Spleen (tissue), 11 donors: Measurements from ENCODE around the gene LRRC49. TPM values are rescaled to one million over a fixed set of nuclear protein-coding genes. Genes with fewer than 3 reads are reported as not detected.

Experiments used
- DNase-seq: peaks from one replicate; pipeline ENCODE4 v3.0.0-alpha.2; 2020
- H3K27ac ChIP-seq, 8 donors: fragments of 200-600 bp; sonication (generic) in 7 of 8; 1 replicate in 4 of 8; 2 replicates in 4 of 8; pipeline versions ENCODE4 v1.5.0 to v1.8.0; 2016 to 2021; ENCODE audit warnings: inconsistent platforms in 4 of 8, mild to moderate bottlenecking in 4 of 8, moderate library complexity in 1 of 8
- H3K27me3 ChIP-seq, 7 donors: fragments of 200-600 bp; sonication (generic) in 6 of 7; replicated peaks in 1 of 7; 1 replicate in 4 of 7; 2 replicates in 3 of 7; pipeline versions ENCODE4 v1.5.0 to v1.8.0; 2016 to 2021; ENCODE audit warnings: inconsistent platforms in 3 of 7, mild to moderate bottlenecking in 1 of 7
- H3K36me3 ChIP-seq, 6 donors: fragments of 200-600 bp; sonication (generic) in 5 of 6; 1 replicate in 4 of 6; 2 replicates in 2 of 6; pipeline versions ENCODE4 v1.5.0 to v1.8.0; 2016 to 2021; ENCODE audit warnings: inconsistent platforms in 2 of 6
- H3K4me1 ChIP-seq, 6 donors: fragments of 200-600 bp; sonication (generic) in 5 of 6; 1 replicate in 3 of 6; 2 replicates in 3 of 6; pipeline versions ENCODE4 v1.5.0 to v1.8.0; 2016 to 2021; ENCODE audit warnings: inconsistent platforms in 3 of 6
- H3K4me3 ChIP-seq, 8 donors: fragments of 200-600 bp; sonication (generic) in 7 of 8; 1 replicate in 4 of 8; 2 replicates in 4 of 8; pipeline versions ENCODE4 v1.5.0 to v1.8.0; 2016 to 2021; ENCODE audit warnings: inconsistent platforms in 4 of 8, mild to moderate bottlenecking in 4 of 8, moderate library complexity in 2 of 8
- H3K9me3 ChIP-seq, 8 donors: fragments of 200-600 bp; sonication (generic) in 7 of 8; 1 replicate in 4 of 8; 2 replicates in 4 of 8; pipeline versions ENCODE4 v1.5.0 to v1.8.0; 2016 to 2021; ENCODE audit warnings: inconsistent platforms in 4 of 8
- CTCF ChIP-seq, 11 experiments: fragments of 200-600 bp in 7 of 11; fragments of 450-650 bp in 4 of 11; sonication (generic) in 4 of 11; IDR thresholded peaks in 8 of 11; conservative IDR thresholded peaks in 3 of 11; 1 replicate in 7 of 11; 2 replicates in 4 of 11; pipeline versions ENCODE4 v1.4.0 to v1.8.0; 2016 to 2021; ENCODE audit warnings: antibody characterized with exemption in 11 of 11, inconsistent platforms in 4 of 11, mild to moderate bottlenecking in 1 of 11
- POLR2A ChIP-seq, 3 donors: fragments of 450-650 bp; IDR thresholded peaks; one replicate each; pipeline ENCODE4 v1.5.1; 2017; ENCODE audit warnings: antibody characterized with exemption in 3 of 3, mild to moderate bottlenecking in 1 of 3
- POLR2AphosphoS5 ChIP-seq, 3 donors: sonication (generic); formaldehyde crosslinking; IDR thresholded peaks; one replicate each; pipeline ENCODE4 v1.5.1; 2017; ENCODE audit warnings: antibody characterized with exemption in 3 of 3
- WGBS, 5 donors: extraction: QIAGEN DNeasy Blood & Tissue Kit in 3 of 5; methylation state at CpG; one replicate each; pipeline versions ENCODE4 v1.1.5 to v1.1.7; 2013 to 2018; 5-methylcytosine and 5-hydroxymethylcytosine counted together
- intact Hi-C: fragments of 100-400 bp; cut with DNase I; formaldehyde crosslinking; loops from one replicate; pipeline ENCODE4 v1.15.0; 2023; ENCODE audit warnings: low total_unique reads
- polyA plus RNA-seq, 3 donors: library from polyadenylated mRNA; stranded (reverse); fragments of 200-250 nt; gene quantifications; one replicate each; pipeline ENCODE4 v1.2.1, GENCODE V29; 2013
- total RNA-seq, 7 donors: library from RNA; depleted of rRNA in 3 of 7; stranded (reverse); fragments of >200 nt in 3 of 7; fragmentation: NEBNext Ultra II Directional in 4 of 7; extraction: Animal tissue kit (Norgen Biotek cat#: 25700) in 4 of 7; gene quantifications; one replicate each; pipeline versions ENCODE4 v1.1.0 to v1.2.1, GENCODE V29; 2016 to 2021
- donor health status: healthy with polysubstance abuse.
- donor health status: DM: no; HTN: no; CAD: no; lungs with moderate emphysema.
- donor health status: DM: no; HTN: no; CAD: no.
- donor health status: Bipolar disorder and iron deficiency.
- donor health status: healthy.
- donor health status: DM: no; HTN: no; CAD: no.
- donor health status: DM: yes; HTN: yes; CAD: no.

LRRC49 gene
- total and polyA plus RNA-seq, 10 donors = 0.62 to 4.1 (median 2.4) TPM

- intact Hi-C loops = no loop called here
- 90 to 96% (median 95%) methylated on average over 5 of the region's 5 CpGs for WGBS, 5 donors
- Histone ChIP-seq H3K4me1 (no peaks in the 10 kb centered on the region), H3K9me3 (peaks cover 2 to 28% (median 13%) of the 10 kb centered on the region in 8 donors), H3K36me3 (peaks cover 0 to 18% (median 0%) of the 10 kb centered on the region in 6 donors), H3K27ac (no peak overlapping the region), H3K27me3 (no peaks in the 10 kb centered on the region), H3K4me3 (no peak overlapping the region)
- no peak for DNase-seq
- TF ChIP-seq POLR2A (IDR thresholded peaks at IDR 0.05) (no peak), POLR2AphosphoS5 (IDR thresholded peaks at IDR 0.05) (no peak), CTCF (IDR thresholded peaks at IDR 0.05 in 8 of 11, conservative IDR thresholded peaks at IDR 0.05 in 3 of 11) (no peak)
These were observed 15.3 kb downstream of the LRRC49 start for GRCh38 chr15:70907784-70908471.

- TF ChIP-seq CTCF (IDR thresholded peaks at IDR 0.05 in 8 of 11, conservative IDR thresholded peaks at IDR 0.05 in 3 of 11) (no peak), POLR2A (IDR thresholded peaks at IDR 0.05) (no peak), POLR2AphosphoS5 (IDR thresholded peaks at IDR 0.05) (no peak)
- no peaks in the 10 kb centered on the region for H3K4me1 ChIP-seq
- WGBS, 5 donors = 74 to 84% (median 78%) methylated on average over 1 of the region's 1 CpG
- intact Hi-C loops = no loop called here
- H3K9me3 ChIP-seq = peaks cover 2 to 28% (median 13%) of the 10 kb centered on the region in 8 donors
- no peak for DNase-seq
- no peaks in the 10 kb centered on the region for H3K27me3 ChIP-seq
- peaks cover 0 to 16% (median 0%) of the 10 kb centered on the region in 6 donors for H3K36me3 ChIP-seq
- no peak overlapping the region for H3K4me3 ChIP-seq
- H3K27ac ChIP-seq = no peak overlapping the region
These were observed 18.3 kb downstream of the LRRC49 start for GRCh38 chr15:70910958-70911357.

- Histone ChIP-seq H3K4me3 (no peak overlapping the region), H3K9me3 (peaks cover 2 to 28% (median 14%) of the 10 kb centered on the region in 8 donors), H3K27ac (no peak overlapping the region), H3K36me3 (peaks cover 0 to 11% (median 0%) of the 10 kb centered on the region in 6 donors), H3K4me1 (no peaks in the 10 kb centered on the region), H3K27me3 (no peaks in the 10 kb centered on the region)
- no peak for DNase-seq
- intact Hi-C loops = no loop called here
- no peak for TF ChIP-seq POLR2A (IDR thresholded peaks at IDR 0.05)
- TF ChIP-seq POLR2AphosphoS5 (IDR thresholded peaks at IDR 0.05) = no peak
- no peak for TF ChIP-seq CTCF (IDR thresholded peaks at IDR 0.05 in 8 of 11, conservative IDR thresholded peaks at IDR 0.05 in 3 of 11)
- WGBS, 5 donors = 71 to 88% (median 79%) methylated on average over 1 of the region's 1 CpG
These were observed 19.6 kb downstream of the LRRC49 start for GRCh38 chr15:70912187-70912586.

GRCh38 chr15:70916531-70916930 lies 23.9 kb downstream of the LRRC49 start:
- intact Hi-C loops = no loop called here
- Histone ChIP-seq H3K36me3 (no peaks in the 10 kb centered on the region), H3K9me3 (peaks cover 0 to 15% (median 4%) of the 10 kb centered on the region in 8 donors), H3K27me3 (no peaks in the 10 kb centered on the region), H3K27ac (no peak overlapping the region), H3K4me1 (no peaks in the 10 kb centered on the region), H3K4me3 (no peak overlapping the region)
- WGBS, 5 donors = 85 to 96% (median 91%) methylated on average over 7 to 10 of the region's 10 CpGs
- DNase-seq = no peak
- no peak for TF ChIP-seq CTCF (IDR thresholded peaks at IDR 0.05 in 8 of 11, conservative IDR thresholded peaks at IDR 0.05 in 3 of 11)
- no peak for TF ChIP-seq POLR2AphosphoS5 (IDR thresholded peaks at IDR 0.05)
- TF ChIP-seq POLR2A (IDR thresholded peaks at IDR 0.05) = no peak
